ENCODE results near the gene PLEKHA1.

PLEKHA1 gene

DNA sequence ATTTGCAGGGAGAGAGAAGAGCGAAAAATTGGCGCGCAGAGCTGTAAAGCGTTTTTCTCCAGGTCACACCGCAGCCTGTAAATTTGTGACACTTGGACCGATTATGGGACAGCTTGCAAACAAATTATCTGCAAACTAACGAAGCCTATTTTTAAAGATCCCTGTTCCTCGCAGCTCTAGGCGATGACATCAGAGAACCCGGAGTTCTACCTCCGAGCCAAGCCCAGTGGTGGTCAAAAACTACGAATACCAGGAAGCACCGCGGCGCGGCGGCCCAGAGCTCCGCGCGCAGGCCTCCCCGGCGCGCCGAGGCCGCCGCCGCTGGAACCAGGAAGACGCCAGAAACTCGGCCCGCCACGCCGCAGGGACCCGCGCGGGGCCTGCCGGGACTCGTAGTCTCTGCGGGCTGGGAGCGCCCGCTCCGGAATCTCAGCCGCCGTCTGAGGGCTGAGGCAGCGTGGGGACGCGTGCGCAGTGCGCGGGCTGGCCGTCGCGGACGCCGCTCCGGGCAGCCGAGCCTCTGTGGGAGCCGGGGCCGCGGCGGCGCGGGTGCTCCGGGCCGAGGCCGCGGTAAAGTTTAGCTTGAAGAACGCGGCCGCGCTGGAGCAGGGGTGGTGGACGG is at the start of gene PLEKHA1:
PLEKHA1 (plus strand) TSS at position 472 of the 622 bp plus-strand sequence. CDS start 18,493 bp downstream, outside the sequence.
- Histone ChIP-seq H3K4me1 (peaks cover 0 to 42% (median 9%) of the 10 kb centered on the region in 4 donors), H3K27ac (peak within 1 kb of the TSS; percentile 94 to 98), H3K36me3 (no peaks in the 10 kb centered on the region), H3K9me3 (no peaks in the 10 kb centered on the region), H3K4me3 (peak within 1 kb of the TSS; percentile 95 to 99), H3K27me3 (no peaks in the 10 kb centered on the region)
- intact Hi-C loops (cut with DNase I; ENCODE audit: low total_unique reads), result loop anchor here (10.0 kb wide), 2 partner anchors 60 to 240 kb away; no protein-coding TSS in a partner anchor
- peak; percentile 93 to 98 for DNase-seq
- TF ChIP-seq, protein P1, sequence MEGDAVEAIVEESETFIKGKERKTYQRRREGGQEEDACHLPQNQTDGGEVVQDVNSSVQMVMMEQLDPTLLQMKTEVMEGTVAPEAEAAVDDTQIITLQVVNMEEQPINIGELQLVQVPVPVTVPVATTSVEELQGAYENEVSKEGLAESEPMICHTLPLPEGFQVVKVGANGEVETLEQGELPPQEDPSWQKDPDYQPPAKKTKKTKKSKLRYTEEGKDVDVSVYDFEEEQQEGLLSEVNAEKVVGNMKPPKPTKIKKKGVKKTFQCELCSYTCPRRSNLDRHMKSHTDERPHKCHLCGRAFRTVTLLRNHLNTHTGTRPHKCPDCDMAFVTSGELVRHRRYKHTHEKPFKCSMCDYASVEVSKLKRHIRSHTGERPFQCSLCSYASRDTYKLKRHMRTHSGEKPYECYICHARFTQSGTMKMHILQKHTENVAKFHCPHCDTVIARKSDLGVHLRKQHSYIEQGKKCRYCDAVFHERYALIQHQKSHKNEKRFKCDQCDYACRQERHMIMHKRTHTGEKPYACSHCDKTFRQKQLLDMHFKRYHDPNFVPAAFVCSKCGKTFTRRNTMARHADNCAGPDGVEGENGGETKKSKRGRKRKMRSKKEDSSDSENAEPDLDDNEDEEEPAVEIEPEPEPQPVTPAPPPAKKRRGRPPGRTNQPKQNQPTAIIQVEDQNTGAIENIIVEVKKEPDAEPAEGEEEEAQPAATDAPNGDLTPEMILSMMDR (IDR thresholded peaks at IDR 0.05), result peak in 1 of 2 experiments; percentile 24

DNA sequence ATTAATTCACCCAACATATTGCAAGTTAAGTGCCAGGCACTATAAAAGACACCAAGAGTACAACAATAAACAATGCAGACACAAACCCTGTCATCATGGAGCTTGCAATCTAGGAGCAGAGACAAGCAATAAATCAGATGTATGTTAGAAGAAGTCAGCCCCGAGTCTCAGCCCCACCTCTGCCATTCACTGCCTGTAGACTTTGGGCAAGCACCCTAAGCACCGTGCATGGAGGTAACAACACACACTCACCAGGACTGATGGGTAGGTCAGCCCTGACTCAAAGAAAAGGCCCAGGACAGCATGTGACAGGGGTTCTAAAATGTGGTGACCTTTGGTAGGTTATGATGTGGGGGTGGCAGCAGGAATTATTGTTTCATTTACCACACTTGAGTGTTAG is 49.3 kb upstream of the PLEKHA1 start:
- Histone ChIP-seq H3K4me1 (no peaks in the 10 kb centered on the region), H3K4me3 (no peak overlapping the region), H3K9me3 (peaks cover 0 to 6% (median 0%) of the 10 kb centered on the region in 3 donors), H3K36me3 (no peaks in the 10 kb centered on the region), H3K27me3 (no peaks in the 10 kb centered on the region), H3K27ac (no peak overlapping the region)
- no peak for DNase-seq
- intact Hi-C loops (cut with DNase I; ENCODE audit: low total_unique reads), result no loop called here
- TF ChIP-seq, protein P1 (IDR thresholded peaks at IDR 0.05), result no peak

DNA sequence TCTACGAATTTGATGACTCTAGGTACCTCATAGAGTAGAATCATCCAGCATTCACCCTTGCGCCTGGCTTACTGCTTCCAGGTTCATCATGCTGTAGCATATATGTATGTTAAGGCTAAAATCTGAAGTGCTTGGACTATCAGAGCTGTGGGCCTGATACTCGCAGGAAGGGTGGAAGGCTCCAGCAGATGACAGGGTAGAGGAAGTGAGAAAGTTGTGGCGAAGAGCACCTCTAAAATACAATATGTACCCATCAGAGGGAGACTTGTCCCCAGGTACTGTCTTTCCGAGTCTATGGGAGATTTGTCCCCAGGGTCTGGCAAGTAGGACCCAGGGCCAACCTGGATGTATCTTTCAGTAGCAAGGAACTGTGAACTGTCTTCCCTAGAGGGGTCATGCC is 48.1 kb upstream of the PLEKHA1 start:
- Histone ChIP-seq H3K4me3 (no peak overlapping the region), H3K27me3 (no peaks in the 10 kb centered on the region), H3K27ac (no peak overlapping the region), H3K9me3 (no peaks in the 10 kb centered on the region), H3K36me3 (no peaks in the 10 kb centered on the region), H3K4me1 (no peaks in the 10 kb centered on the region)
- intact Hi-C loops (cut with DNase I; ENCODE audit: low total_unique reads), result no loop called here
- TF ChIP-seq, protein P1 (IDR thresholded peaks at IDR 0.05), result no peak
- no peak for DNase-seq

DNA sequence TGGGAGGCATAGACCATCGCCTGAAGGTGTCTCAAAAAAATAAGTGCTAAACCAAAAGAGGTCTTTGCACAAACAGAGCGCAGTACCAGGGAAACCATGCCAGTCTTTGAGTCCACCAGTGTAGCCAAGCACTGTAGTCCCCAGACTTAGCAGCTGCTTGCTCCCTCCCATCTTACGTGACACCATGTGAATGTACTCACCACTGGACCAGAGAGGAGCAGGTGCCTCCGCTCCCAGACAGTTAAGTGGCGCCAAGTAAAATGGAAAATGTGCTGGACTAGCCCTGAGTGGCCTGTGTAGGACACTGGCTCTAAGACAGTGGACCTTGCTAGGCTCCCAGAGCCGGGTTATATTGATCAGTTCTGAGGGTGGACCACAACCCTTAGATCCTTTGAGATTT is 47.7 kb upstream of the PLEKHA1 start:
- no peak for DNase-seq
- intact Hi-C loops (cut with DNase I; ENCODE audit: low total_unique reads), result no loop called here
- Histone ChIP-seq H3K27me3 (no peaks in the 10 kb centered on the region), H3K4me3 (no peak overlapping the region), H3K27ac (no peak overlapping the region), H3K36me3 (no peaks in the 10 kb centered on the region), H3K9me3 (no peaks in the 10 kb centered on the region), H3K4me1 (no peaks in the 10 kb centered on the region)
- TF ChIP-seq, protein P1 (IDR thresholded peaks at IDR 0.05), result no peak

DNA sequence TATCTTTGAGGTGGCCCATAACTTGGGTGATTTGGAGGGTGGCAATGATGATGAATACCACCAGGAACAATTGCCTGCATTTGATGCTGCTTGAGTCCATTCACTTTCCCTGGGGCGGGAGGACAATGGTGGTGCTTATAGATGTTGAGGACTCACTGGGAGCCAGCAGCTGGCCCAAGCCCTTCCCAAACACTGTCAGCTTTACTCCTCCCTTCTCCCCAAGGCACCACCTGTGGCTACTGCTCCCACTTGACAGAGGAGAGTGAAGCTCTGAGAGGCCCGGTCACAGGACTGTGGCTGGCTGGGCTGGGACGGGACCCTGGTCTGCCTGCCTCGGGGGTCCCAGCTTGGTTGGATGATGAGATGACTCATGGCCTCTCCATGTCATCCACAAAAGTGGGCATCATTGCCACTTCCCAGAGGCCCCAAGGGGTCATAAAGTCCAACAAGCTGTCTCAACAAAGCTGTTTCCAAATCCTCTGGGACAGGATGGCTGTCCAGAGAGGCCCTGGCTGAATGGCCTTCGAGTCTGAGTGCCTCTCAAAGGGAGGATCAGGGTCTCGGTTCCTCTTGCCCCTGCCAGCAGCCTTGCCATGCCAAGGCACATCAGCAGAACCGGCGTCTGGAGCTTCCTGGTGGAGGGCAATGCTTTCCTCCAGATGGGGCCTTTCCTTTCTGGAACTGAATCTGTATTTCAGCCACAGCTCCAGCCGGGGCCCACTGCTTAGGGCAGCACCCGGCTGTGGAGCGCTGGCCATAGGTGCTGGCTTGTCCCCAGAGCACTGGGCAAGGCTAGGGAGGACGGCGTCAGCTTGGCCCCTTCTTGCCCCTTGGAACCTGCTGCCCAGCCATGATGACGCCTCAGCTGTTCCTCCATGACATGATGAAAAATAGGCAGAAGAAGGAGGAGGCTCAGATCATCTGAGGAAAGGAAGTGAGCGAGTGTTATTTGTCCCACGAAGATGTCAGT is 47.0 kb upstream of the PLEKHA1 start:
- Histone ChIP-seq H3K4me1 (no peaks in the 10 kb centered on the region), H3K9me3 (no peaks in the 10 kb centered on the region), H3K27me3 (no peaks in the 10 kb centered on the region), H3K36me3 (no peaks in the 10 kb centered on the region), H3K4me3 (no peak overlapping the region), H3K27ac (no peak overlapping the region)
- no peak for DNase-seq
- intact Hi-C loops (cut with DNase I; ENCODE audit: low total_unique reads), result no loop called here
- TF ChIP-seq, protein P1 (IDR thresholded peaks at IDR 0.05), result no peak
